IMR-90 (cell line): ENCODE data around the gene FSD1. TPM values are rescaled to one million over a fixed set of nuclear protein-coding genes. Genes with fewer than 3 reads are reported as not detected.

Experiments used
- ATAC-seq: fragments of 200-7000 bp; cut with Tn5 transposase; 2 replicates; pipeline ENCODE4 v1.9.1; 2020; ENCODE audit warnings: low read depth, mild to moderate bottlenecking, moderate library complexity
- BruUV-seq: library from RNA; stranded (reverse); fragments of 400-500 nt; replicated peaks from 2 replicates; lab custom pipeline; 2021; lab: Mats Ljungman, UMichigan
- CTCF ChIA-PET: fragments of 300-600 bp; formaldehyde crosslinking; extraction: SDS; loops from one replicate; lab custom pipeline; 2021; ENCODE audit warnings: antibody characterized with exemption; lab: Yijun Ruan, JAX
- POLR2A ChIA-PET: fragments of 300-600 bp; sonication (Branson Sonifier 250); formaldehyde crosslinking; loops from one replicate; lab custom pipeline; 2022; ENCODE audit warnings: antibody characterized with exemption; ENCODE audit not compliant: unreplicated experiment; lab: Charles Lee
- DNase-seq: peaks from one replicate; pipeline ENCODE4 v3.0.0; 2013
- H2AFZ ChIP-seq: replicated peaks from 2 replicates; pipeline ENCODE3; 2013; ENCODE audit warnings: low read length, mild to moderate bottlenecking; ENCODE audit not compliant: poor library complexity
- H2AK5ac ChIP-seq: 2 replicates; pipeline ENCODE4 v1.6.1; 2013; ENCODE audit warnings: low read depth, low read length, inconsistent platforms
- H2AK9ac ChIP-seq: replicated peaks from 2 replicates; pipeline ENCODE3; 2013; ENCODE audit warnings: mild to moderate bottlenecking, low read depth, low read length, moderate library complexity; ENCODE audit not compliant: poor library complexity
- H2BK120ac ChIP-seq: 2 replicates; pipeline ENCODE4 v1.6.1; 2013; ENCODE audit warnings: low read depth, low read length, inconsistent platforms
- H2BK15ac ChIP-seq: 3 replicates; pipeline ENCODE4 v1.6.1; 2013; ENCODE audit warnings: low read depth, low read length, inconsistent platforms
- H2BK20ac ChIP-seq: 2 replicates; pipeline ENCODE4 v1.6.1; 2013; ENCODE audit warnings: low read depth, mild to moderate bottlenecking, inconsistent platforms, low read length, moderate library complexity
- H2BK5ac ChIP-seq: 2 replicates; pipeline ENCODE4 v1.6.1; 2013; ENCODE audit warnings: mild to moderate bottlenecking, low read depth, low read length, inconsistent platforms; ENCODE audit not compliant: poor library complexity, severe bottlenecking
- H3K14ac ChIP-seq: replicated peaks from 2 replicates; pipeline ENCODE4 v1.6.1; 2013; ENCODE audit warnings: low read depth, low read length, inconsistent platforms
- H3K18ac ChIP-seq: 2 replicates; pipeline ENCODE4 v1.6.1; 2013; ENCODE audit warnings: low read depth, low read length, control low read depth
- H3K23ac ChIP-seq: 2 replicates; pipeline ENCODE4 v1.6.1; 2013; ENCODE audit warnings: low read depth, low read length, inconsistent platforms
- H3K27ac ChIP-seq: 2 replicates; pipeline ENCODE4 v1.5.1; 2013; ENCODE audit warnings: mild to moderate bottlenecking, control low read depth, low read length; ENCODE audit not compliant: insufficient read depth
- H3K27me3 ChIP-seq: 2 replicates; pipeline ENCODE4 v1.6.1; 2013; ENCODE audit warnings: low read length; ENCODE audit not compliant: control insufficient read depth, insufficient read depth
- H3K36me3 ChIP-seq: 2 replicates; pipeline ENCODE4 v1.6.1; 2013; ENCODE audit warnings: low read length, mixed read lengths; ENCODE audit not compliant: control insufficient read depth, insufficient read depth
- H3K4ac ChIP-seq: 2 replicates; pipeline ENCODE4 v1.6.1; 2013; ENCODE audit warnings: low read depth, low read length, inconsistent platforms
- H3K4me1 ChIP-seq: 2 replicates; pipeline ENCODE4 v1.6.1; 2013; ENCODE audit warnings: low read length, mixed read lengths; ENCODE audit not compliant: control insufficient read depth, insufficient read depth
- H3K4me2 ChIP-seq: 2 replicates; pipeline ENCODE4 v1.6.1; 2013; ENCODE audit warnings: low read depth, mild to moderate bottlenecking, control low read depth, low read length, moderate library complexity
- H3K4me3 ChIP-seq: 2 replicates; pipeline ENCODE4 v1.5.1; 2013; ENCODE audit warnings: low read depth, mild to moderate bottlenecking, control low read depth, low read length, moderate library complexity; ENCODE audit not compliant: insufficient read depth
- H3K56ac ChIP-seq: 2 replicates; pipeline ENCODE4 v1.6.1; 2013; ENCODE audit warnings: low read length, inconsistent platforms; ENCODE audit not compliant: insufficient read depth; ENCODE audit errors: extremely low read depth
- H3K79me1 ChIP-seq, 2 experiments: 2 replicates each; pipeline ENCODE4 v1.6.1; 2013; ENCODE audit warnings: low read length in 2 of 2, inconsistent platforms in 1 of 2, low read depth in 1 of 2
- H3K9ac ChIP-seq: 2 replicates; pipeline ENCODE4 v1.6.1; 2013; ENCODE audit warnings: low read depth, low read length, control low read depth
- H3K9me1 ChIP-seq: 2 replicates; pipeline ENCODE4 v1.6.1; 2013; ENCODE audit warnings: low read length, inconsistent platforms; ENCODE audit not compliant: insufficient read depth
- H3K9me3 ChIP-seq: 2 replicates; pipeline ENCODE4 v1.6.1; 2013; ENCODE audit warnings: low read length; ENCODE audit not compliant: control insufficient read depth, insufficient read depth
- H4K20me1 ChIP-seq: 2 replicates; pipeline ENCODE4 v1.6.1; 2013; ENCODE audit warnings: low read length, inconsistent platforms; ENCODE audit not compliant: insufficient read depth
- H4K5ac ChIP-seq: 2 replicates; pipeline ENCODE4 v1.6.1; 2013; ENCODE audit warnings: mild to moderate bottlenecking, low read depth, low read length, control low read depth
- H4K8ac ChIP-seq, 2 experiments: 2 replicates each; pipeline ENCODE4 v1.6.1; 2013; ENCODE audit warnings: low read depth in 2 of 2, low read length in 2 of 2, control low read depth in 1 of 2, inconsistent platforms in 1 of 2
- H4K91ac ChIP-seq: 2 replicates; pipeline ENCODE4 v1.6.1; 2013; ENCODE audit warnings: low read depth, low read length, inconsistent platforms; ENCODE audit not compliant: insufficient read depth
- CEBPB ChIP-seq: IDR thresholded peaks from 2 replicates; pipeline ENCODE4 v1.6.1; 2012; ENCODE audit warnings: low read depth, low read length, improper control_type of control experiment
- MAFK ChIP-seq: IDR thresholded peaks from 2 replicates; pipeline ENCODE4 v1.6.1; 2012; ENCODE audit warnings: low read depth, low read length, improper control_type of control experiment
- WGBS, 2 experiments: methylation state at CpG; one replicate each; pipeline versions ENCODE4 v1.1.5 to v1.1.7; 2013; ENCODE audit warnings: missing lambda C conversion rate in 2 of 2; ENCODE audit not compliant: insufficient read length in 1 of 2; ENCODE audit errors: extremely low coverage in 2 of 2; 5-methylcytosine and 5-hydroxymethylcytosine counted together
- dilution Hi-C: fragments of 300-500 bp; cut with HindIII; formaldehyde crosslinking; loops from one replicate; pipeline ENCODE4 v1.14.3; 2018; ENCODE audit warnings: low sequenced_read_pairs; ENCODE audit not compliant: unreplicated experiment
- in situ Hi-C: fragments of 300-500 bp; cut with MboI; formaldehyde crosslinking; loops from 3 replicates; pipeline ENCODE4 v1.14.3; 2019; ENCODE audit warnings: low sequenced_read_pairs, inconsistent platforms, mixed read lengths
- intact Hi-C: fragments of 100-400 bp; cut with micrococcal nuclease; formaldehyde crosslinking; loops from 2 replicates; pipeline ENCODE4 v1.10.0; 2022
- polyA plus RNA-seq, 3 experiments: library from polyadenylated mRNA; depleted of rRNA; stranded (reverse); fragments of >200 nt; gene quantifications; 2 replicates each; pipeline ENCODE4 v1.2.3, GENCODE V29; 2012; ENCODE audit warnings: low replicate concordance in 1 of 3
- total RNA-seq: library from RNA; depleted of rRNA; stranded (reverse); fragments of >200 nt; gene quantifications from 2 replicates; pipeline ENCODE4 v1.2.3, GENCODE V29; 2012
- TF ChIP-seq, protein P1 (sequence below): conservative IDR thresholded peaks from 2 replicates; pipeline ENCODE4 v1.5.1; 2012; ENCODE audit warnings: mild to moderate bottlenecking, low read depth, low read length, improper control_type of control experiment
- TF ChIP-seq, protein P2 (sequence below): fragments of 150-350 bp; IDR thresholded peaks from 2 replicates; pipeline ENCODE4 v1.6.1; 2017; ENCODE audit warnings: mild to moderate bottlenecking, antibody characterized with exemption, low read length, low read depth

The FSD1 gene
- total and polyA plus RNA-seq, 2 of the 4 experiments (the other 2 are of a cell fraction) = 17.4 to 24.4 TPM

DNA sequence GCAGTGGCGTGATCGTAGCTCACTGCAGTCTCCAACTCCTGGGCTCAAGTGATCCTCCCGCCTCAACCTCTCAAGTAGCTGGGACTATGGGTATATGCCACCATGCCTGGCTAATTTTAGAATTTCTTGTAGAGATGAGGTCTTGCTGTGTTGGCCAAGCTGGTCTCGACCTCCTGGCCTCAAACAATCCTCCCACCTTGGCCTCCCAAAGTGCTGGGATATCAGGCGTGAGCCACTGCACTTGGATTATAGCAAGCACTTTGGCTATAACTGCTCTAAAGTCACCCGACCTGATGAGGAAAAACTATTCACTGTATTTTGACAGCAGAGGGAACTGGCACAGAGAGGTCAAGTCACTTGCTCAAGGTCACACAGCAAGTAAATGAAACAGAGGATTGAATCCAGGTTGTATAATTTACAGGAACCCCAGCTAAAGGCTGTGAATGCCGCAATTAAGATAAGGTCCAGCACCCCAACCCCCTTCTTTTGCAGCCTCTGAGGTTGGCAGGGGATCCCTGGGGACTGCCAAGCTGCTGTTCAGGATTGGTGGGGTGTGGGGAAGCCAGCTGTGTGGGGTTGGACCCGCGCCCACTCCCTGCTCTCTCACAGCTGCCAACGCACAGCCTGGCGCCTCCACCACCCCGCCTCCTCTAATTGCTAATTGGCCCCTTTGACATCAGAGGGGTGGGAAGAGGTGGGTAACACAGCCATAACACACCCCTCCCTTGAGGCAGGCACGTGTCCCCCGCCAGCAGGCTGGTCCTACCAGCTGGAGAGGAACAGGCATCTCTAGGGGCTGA is 8.2 kb upstream of the FSD1 start:
- peaks cover 3% of the 10 kb centered on the region; the same call in 1 of the 2 replicates for H3K4me1 ChIP-seq
- intact Hi-C loops (no loop called here), in situ Hi-C loops (no loop called here), dilution Hi-C loops (no loop called here)
- H3K18ac ChIP-seq = no peak overlapping the region
- no peak overlapping the region for H3K9ac ChIP-seq
- H4K20me1 ChIP-seq = no peaks in the 10 kb centered on the region
- H4K91ac ChIP-seq = no peak overlapping the region
- H3K27me3 ChIP-seq = peaks cover 12% of the 10 kb centered on the region
- H3K27ac ChIP-seq = no peak overlapping the region
- no peaks in the 10 kb centered on the region for H3K9me1 ChIP-seq
- H2BK5ac ChIP-seq = no peak overlapping the region
- no peak overlapping the region for H2BK15ac ChIP-seq
- H2BK20ac ChIP-seq = no peak overlapping the region
- no peak overlapping the region for H3K56ac ChIP-seq
- CTCF ChIA-PET = no interaction called here
- no peak overlapping the region for H4K5ac ChIP-seq
- POLR2A ChIA-PET = interaction anchor here (0.6 kb wide), 1 partner anchor 179 kb away, joined by 5 read pairs; no protein-coding TSS in a partner anchor
- H3K79me1 ChIP-seq = no peaks in the 10 kb centered on the region
- WGBS, 2 experiments = 52% methylated on average over 3 of the region's 14 CpGs; no CpG with 5 or more reads in 1 of the 2 experiments
- no peak overlapping the region for H3K4ac ChIP-seq
- ATAC-seq (peak; percentile 62), DNase-seq (no peak)
- H3K23ac ChIP-seq = no peak overlapping the region
- H3K4me3 ChIP-seq = no peak overlapping the region
- no peak overlapping the region for H2AK9ac ChIP-seq
- H4K8ac ChIP-seq = no peak overlapping the region
- no peak overlapping the region for H2BK120ac ChIP-seq
- H2AFZ ChIP-seq = no peak overlapping the region
- no peak overlapping the region for H3K14ac ChIP-seq
- BruUV-seq = no TSS peak
- TF ChIP-seq, protein P1, sequence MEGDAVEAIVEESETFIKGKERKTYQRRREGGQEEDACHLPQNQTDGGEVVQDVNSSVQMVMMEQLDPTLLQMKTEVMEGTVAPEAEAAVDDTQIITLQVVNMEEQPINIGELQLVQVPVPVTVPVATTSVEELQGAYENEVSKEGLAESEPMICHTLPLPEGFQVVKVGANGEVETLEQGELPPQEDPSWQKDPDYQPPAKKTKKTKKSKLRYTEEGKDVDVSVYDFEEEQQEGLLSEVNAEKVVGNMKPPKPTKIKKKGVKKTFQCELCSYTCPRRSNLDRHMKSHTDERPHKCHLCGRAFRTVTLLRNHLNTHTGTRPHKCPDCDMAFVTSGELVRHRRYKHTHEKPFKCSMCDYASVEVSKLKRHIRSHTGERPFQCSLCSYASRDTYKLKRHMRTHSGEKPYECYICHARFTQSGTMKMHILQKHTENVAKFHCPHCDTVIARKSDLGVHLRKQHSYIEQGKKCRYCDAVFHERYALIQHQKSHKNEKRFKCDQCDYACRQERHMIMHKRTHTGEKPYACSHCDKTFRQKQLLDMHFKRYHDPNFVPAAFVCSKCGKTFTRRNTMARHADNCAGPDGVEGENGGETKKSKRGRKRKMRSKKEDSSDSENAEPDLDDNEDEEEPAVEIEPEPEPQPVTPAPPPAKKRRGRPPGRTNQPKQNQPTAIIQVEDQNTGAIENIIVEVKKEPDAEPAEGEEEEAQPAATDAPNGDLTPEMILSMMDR = no peak
- TF ChIP-seq CEBPB (no peak), MAFK (no peak)
- TF ChIP-seq, protein P2, sequence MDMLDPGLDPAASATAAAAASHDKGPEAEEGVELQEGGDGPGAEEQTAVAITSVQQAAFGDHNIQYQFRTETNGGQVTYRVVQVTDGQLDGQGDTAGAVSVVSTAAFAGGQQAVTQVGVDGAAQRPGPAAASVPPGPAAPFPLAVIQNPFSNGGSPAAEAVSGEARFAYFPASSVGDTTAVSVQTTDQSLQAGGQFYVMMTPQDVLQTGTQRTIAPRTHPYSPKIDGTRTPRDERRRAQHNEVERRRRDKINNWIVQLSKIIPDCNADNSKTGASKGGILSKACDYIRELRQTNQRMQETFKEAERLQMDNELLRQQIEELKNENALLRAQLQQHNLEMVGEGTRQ = 0 out of 2 replicates have a peak, but pooled peaks have one; percentile 25
- H2AK5ac ChIP-seq = no peak overlapping the region
- no peaks in the 10 kb centered on the region for H3K36me3 ChIP-seq
- H3K9me3 ChIP-seq = no peaks in the 10 kb centered on the region
- H3K4me2 ChIP-seq = no peak overlapping the region
